Measurements from ENCODE around the gene HAGHL. TPM values are rescaled to one million over a fixed set of nuclear protein-coding genes. Genes with fewer than 3 reads are reported as not detected.
A peak's percentile ranks its signal among the peaks of the same experiment; 100 is the strongest.

HAGHL gene
- total RNA-seq, 1 experiment from 2014 or later, result 6.8 TPM

GRCh38 chr16:769184-769784 is 42.4 kb downstream of the HAGHL start:
- Mint-ChIP-seq H3K27ac (ENCODE audit: unreplicated experiment) (no peak overlapping the region), H3K4me1 (ENCODE audit: low read depth, unreplicated experiment) (no peaks in the 10 kb centered on the region), H3K4me3 (ENCODE audit: unreplicated experiment) (no peak overlapping the region), H3K36me3 (ENCODE audit: insufficient read depth, unreplicated experiment) (no peaks in the 10 kb centered on the region), H3K27me3 (ENCODE audit: insufficient read depth, unreplicated experiment) (no peaks in the 10 kb centered on the region), H3K9me3 (ENCODE audit: unreplicated experiment) (no peaks in the 10 kb centered on the region)
- DNase-seq, result no peak
- CTCF ChIA-PET, result no interaction called here
- H3K27me3 ChIP-seq (replicated peaks; ENCODE audit: control insufficient read depth, insufficient read depth, low read length), result no peaks in the 10 kb centered on the region
- POLR2A ChIA-PET, result no interaction called here
- no peaks in the 10 kb centered on the region for H3K36me3 ChIP-seq (ENCODE audit: control insufficient read depth, insufficient read depth, low read length)
- peak overlapping the region; percentile 15; the same call in 1 of the 2 replicates for H3K4me3 ChIP-seq (ENCODE audit: low read depth, low read length)
- TF ChIP-seq CTCF (IDR thresholded peaks at IDR 0.05; ENCODE audit: insufficient read depth in 1 of 2, low read depth in 1 of 2, low read length in 1 of 2, severe bottlenecking in 1 of 2, unreplicated experiment in 1 of 2), result no peak
- H3K9me3 ChIP-seq, result no peaks in the 10 kb centered on the region
- 0 out of 2 replicates have a peak, but pooled peaks cover 2% of the 10 kb centered on the region for H3K4me1 ChIP-seq
- BruUV-seq (replicated peaks), result no TSS peak
- intact Hi-C loops (cut with micrococcal nuclease; ENCODE audit: unreplicated experiment), result no loop called here

- Histone ChIP-seq H3K27me3 (replicated peaks; ENCODE audit: control insufficient read depth, insufficient read depth, low read length) (no peaks in the 10 kb centered on the region), H3K36me3 (ENCODE audit: control insufficient read depth, insufficient read depth, low read length) (no peaks in the 10 kb centered on the region), H3K4me1 (0 out of 2 replicates have a peak, but pooled peaks cover 2% of the 10 kb centered on the region), H3K9me3 (no peaks in the 10 kb centered on the region), H3K4me3 (ENCODE audit: low read depth, low read length) (no peak overlapping the region)
- Mint-ChIP-seq H3K27ac (ENCODE audit: unreplicated experiment) (no peak overlapping the region), H3K27me3 (ENCODE audit: insufficient read depth, unreplicated experiment) (no peaks in the 10 kb centered on the region), H3K4me3 (ENCODE audit: unreplicated experiment) (no peak overlapping the region), H3K4me1 (ENCODE audit: low read depth, unreplicated experiment) (no peaks in the 10 kb centered on the region), H3K36me3 (ENCODE audit: insufficient read depth, unreplicated experiment) (no peaks in the 10 kb centered on the region), H3K9me3 (ENCODE audit: unreplicated experiment) (no peaks in the 10 kb centered on the region)
- DNase-seq, result no peak
- BruUV-seq (replicated peaks), result no TSS peak
- CTCF ChIA-PET, result no interaction called here
- intact Hi-C loops (cut with micrococcal nuclease; ENCODE audit: unreplicated experiment), result no loop called here
- POLR2A ChIA-PET, result no interaction called here
- no peak for TF ChIP-seq CTCF (IDR thresholded peaks at IDR 0.05; ENCODE audit: insufficient read depth in 1 of 2, low read depth in 1 of 2, low read length in 1 of 2, severe bottlenecking in 1 of 2, unreplicated experiment in 1 of 2)
Observed at GRCh38 chr16:769934-770333, 43.0 kb downstream of the HAGHL start.

- Histone ChIP-seq H3K4me1 (0 out of 2 replicates have a peak, but pooled peaks cover 2% of the 10 kb centered on the region), H3K27me3 (replicated peaks; ENCODE audit: control insufficient read depth, insufficient read depth, low read length) (no peaks in the 10 kb centered on the region), H3K9me3 (no peaks in the 10 kb centered on the region), H3K36me3 (ENCODE audit: control insufficient read depth, insufficient read depth, low read length) (no peaks in the 10 kb centered on the region), H3K4me3 (ENCODE audit: low read depth, low read length) (no peak overlapping the region)
- no TSS peak for BruUV-seq (replicated peaks)
- intact Hi-C loops (cut with micrococcal nuclease; ENCODE audit: unreplicated experiment), result no loop called here
- Mint-ChIP-seq H3K27me3 (ENCODE audit: insufficient read depth, unreplicated experiment) (no peaks in the 10 kb centered on the region), H3K9me3 (ENCODE audit: unreplicated experiment) (no peaks in the 10 kb centered on the region), H3K4me1 (ENCODE audit: low read depth, unreplicated experiment) (no peaks in the 10 kb centered on the region), H3K36me3 (ENCODE audit: insufficient read depth, unreplicated experiment) (no peaks in the 10 kb centered on the region), H3K4me3 (ENCODE audit: unreplicated experiment) (no peak overlapping the region), H3K27ac (ENCODE audit: unreplicated experiment) (no peak overlapping the region)
- CTCF ChIA-PET, result interaction anchor here (0.7 kb wide), 1 partner anchor 8 kb away, joined by 6 read pairs; no protein-coding TSS in a partner anchor
- no peak for DNase-seq
- POLR2A ChIA-PET, result no interaction called here
- TF ChIP-seq CTCF (IDR thresholded peaks at IDR 0.05; ENCODE audit: insufficient read depth in 1 of 2, low read depth in 1 of 2, low read length in 1 of 2, severe bottlenecking in 1 of 2, unreplicated experiment in 1 of 2), result no peak
Observed at GRCh38 chr16:770411-770810, 43.5 kb downstream of the HAGHL start.
